ENCODE results near the gene FANCI.

Gene FANCI

DNA sequence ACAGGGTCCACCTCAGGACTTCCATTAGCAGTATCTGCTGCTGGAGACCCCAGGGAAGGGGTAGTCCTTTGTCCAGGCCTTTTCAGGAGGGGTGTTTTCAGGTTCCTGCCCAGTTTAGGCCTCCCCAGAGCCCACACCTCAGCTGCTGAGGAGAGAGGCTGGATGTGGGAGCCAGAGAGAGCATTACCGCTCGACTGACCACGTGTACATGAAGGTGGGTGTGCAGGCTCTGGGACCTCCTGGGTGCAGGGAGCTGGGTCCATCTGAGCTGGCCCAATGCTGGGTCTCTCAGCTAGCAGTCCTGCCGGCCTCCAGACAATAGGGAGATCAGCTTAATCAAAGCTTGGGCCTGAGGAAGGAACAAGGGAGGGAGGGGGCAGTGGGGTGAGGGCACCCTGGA, 120.0 kb downstream of the FANCI start:
- DNase-seq: no peak

DNA sequence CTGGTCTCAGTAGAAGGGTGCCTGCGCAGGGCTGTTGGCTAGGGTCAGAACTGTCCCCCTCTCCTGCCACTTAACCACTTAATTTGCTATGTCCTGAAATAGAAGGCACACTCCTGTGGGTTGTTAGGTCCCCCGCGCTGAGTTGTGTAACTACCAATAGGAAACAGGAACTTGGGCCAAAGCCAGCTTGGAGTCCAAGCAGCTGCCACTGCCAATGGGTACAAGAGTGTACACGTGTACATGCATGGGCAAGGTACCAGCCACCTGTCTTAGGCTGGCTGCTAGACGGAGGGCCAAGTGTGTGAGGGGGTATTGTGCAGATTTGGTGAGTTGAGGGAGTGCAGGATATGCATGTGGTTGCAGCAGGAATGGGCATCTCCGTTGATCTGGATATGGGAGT, 120.6 kb downstream of the FANCI start:
- DNase-seq: no peak

- no peak for DNase-seq
Measured at GRCh38 chr15:89364741-89365450, 121.1 kb downstream of the FANCI start.

- no peak for DNase-seq
Measured at GRCh38 chr15:89365462-89366065, 121.8 kb downstream of the FANCI start.
